Ascending aorta (tissue), 2 donors: ENCODE measurements around the gene COLGALT1. TPM values are rescaled to one million over a fixed set of nuclear protein-coding genes. Genes with fewer than 3 reads are reported as not detected.
A peak's percentile ranks its signal among the peaks of the same experiment; 100 is the strongest.

ENCODE experiments used
- DNase-seq, 2 donors: peaks; one replicate each; pipeline ENCODE4 v3.0.0-alpha.2; 2019; ENCODE audit warnings: low spot score in 2 of 2
- H3K27ac ChIP-seq, 2 donors: fragments of 200-600 bp; sonication (generic); one replicate each; pipeline ENCODE4 v1.5.1; 2016 to 2017; ENCODE audit warnings: mild to moderate bottlenecking in 1 of 2
- H3K27me3 ChIP-seq: fragments of 200-600 bp; sonication (generic); one replicate; pipeline ENCODE4 v1.5.1; 2017
- H3K36me3 ChIP-seq, 2 donors: fragments of 200-600 bp; sonication (generic); one replicate each; pipeline ENCODE4 v1.5.1; 2016
- H3K4me1 ChIP-seq, 2 donors: fragments of 200-600 bp; sonication (generic); one replicate each; pipeline ENCODE4 v1.5.1; 2016 to 2017; ENCODE audit warnings: mild to moderate bottlenecking in 1 of 2
- H3K4me3 ChIP-seq, 2 donors: fragments of 200-600 bp; sonication (generic); one replicate each; pipeline ENCODE4 v1.5.1; 2016 to 2017; ENCODE audit warnings: mild to moderate bottlenecking in 1 of 2
- H3K9me3 ChIP-seq, 2 donors: fragments of 200-600 bp; sonication (generic); one replicate each; pipeline ENCODE4 v1.5.1; 2016
- CTCF ChIP-seq, 3 experiments: fragments of 200-600 bp in 2 of 3; fragments of 450-650 bp in 1 of 3; sonication (generic) in 2 of 3; IDR thresholded peaks; one replicate each; pipeline ENCODE4 v1.5.1; 2016 to 2019; ENCODE audit warnings: antibody characterized with exemption in 3 of 3, mild to moderate bottlenecking in 1 of 3, moderate library complexity in 1 of 3
- intact Hi-C: fragments of 100-400 bp; cut with DNase I; formaldehyde crosslinking; loops from one replicate; pipeline ENCODE4 v1.15.1; 2023
- total RNA-seq: library from RNA; depleted of rRNA; stranded (reverse); fragments of >200 nt; gene quantifications from one replicate; pipeline ENCODE4 v1.1.0, GENCODE V29; 2016

The COLGALT1 gene
- total RNA-seq, 1 donor from 2014 or later = 95.4 TPM

DNA sequence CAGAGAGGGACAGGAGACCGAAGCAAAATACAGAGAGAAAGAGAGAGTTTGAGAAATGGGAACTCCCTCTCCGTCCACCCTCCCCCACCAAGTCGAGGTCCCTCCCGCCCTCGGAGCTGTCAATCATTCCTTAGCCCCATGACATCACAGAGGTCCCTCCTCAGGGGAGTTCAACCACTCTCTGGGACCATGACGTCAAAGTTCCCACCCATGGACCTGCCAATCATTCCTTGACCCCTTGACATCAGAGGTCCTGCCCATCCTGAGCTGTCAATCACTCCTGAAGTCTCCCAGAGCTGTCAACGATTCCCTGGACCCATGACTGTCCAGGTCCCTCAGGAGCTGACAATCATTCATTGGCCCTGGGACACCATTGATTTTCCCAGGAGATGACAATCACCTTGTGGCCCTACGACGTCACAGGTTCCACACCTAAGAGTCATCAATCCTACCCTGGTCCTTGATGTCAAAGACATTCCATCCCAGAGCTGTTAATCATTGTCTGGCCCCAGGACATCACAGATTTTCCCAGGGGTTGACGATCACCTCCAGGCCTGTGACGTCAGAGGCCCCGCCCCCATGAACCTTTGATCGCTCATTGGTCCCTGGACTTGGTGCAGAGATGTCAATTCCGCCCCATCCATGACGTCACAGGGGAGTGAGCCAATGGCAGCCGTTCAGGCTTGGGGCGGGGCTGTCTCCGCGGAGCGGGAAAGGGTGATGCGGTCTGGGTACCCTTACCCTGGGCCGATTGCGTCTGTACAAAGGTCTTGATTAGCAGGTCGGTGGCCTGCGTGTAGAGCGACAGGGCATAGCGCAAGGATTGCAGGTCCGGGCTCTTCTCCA is 61.7 kb downstream of the COLGALT1 start:
- Histone ChIP-seq H3K4me3 (peak overlapping the region in 1 of 2 donors; percentile 54), H3K9me3 (peaks cover 0 to 4% of the 10 kb centered on the region in 2 donors), H3K36me3 (no peaks in the 10 kb centered on the region), H3K27ac (no peak overlapping the region), H3K4me1 (peaks cover 0 to 3% of the 10 kb centered on the region in 2 donors), H3K27me3 (no peaks in the 10 kb centered on the region)
- DNase-seq = no peak
- no peak for TF ChIP-seq CTCF (IDR thresholded peaks at IDR 0.05)
- intact Hi-C loops = no loop called here

DNA sequence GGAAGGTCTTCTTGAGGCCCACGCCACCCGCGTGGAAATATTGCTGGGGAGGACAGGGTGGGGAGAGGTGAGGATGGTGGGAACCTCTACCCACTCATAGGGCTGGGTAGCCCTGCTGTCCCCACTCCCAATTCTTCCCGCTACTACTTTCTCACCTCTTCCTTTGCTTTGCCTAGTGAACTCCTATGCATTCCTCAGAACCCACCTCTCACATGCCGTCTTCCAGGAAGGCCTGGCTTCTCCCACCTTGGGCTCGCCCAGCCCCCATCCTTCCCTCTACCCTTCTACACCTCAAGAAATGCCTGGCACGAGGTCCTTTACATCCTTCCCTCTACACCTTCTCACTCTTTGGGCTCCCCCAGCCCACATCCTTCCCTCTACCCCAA is 62.4 kb downstream of the COLGALT1 start:
- Histone ChIP-seq H3K27ac (no peak overlapping the region), H3K4me3 (no peak overlapping the region), H3K27me3 (no peaks in the 10 kb centered on the region), H3K4me1 (peaks cover 0 to 3% of the 10 kb centered on the region in 2 donors), H3K36me3 (no peaks in the 10 kb centered on the region), H3K9me3 (peaks cover 0 to 5% of the 10 kb centered on the region in 2 donors)
- no peak for TF ChIP-seq CTCF (IDR thresholded peaks at IDR 0.05)
- no peak for DNase-seq
- intact Hi-C loops = no loop called here

DNA sequence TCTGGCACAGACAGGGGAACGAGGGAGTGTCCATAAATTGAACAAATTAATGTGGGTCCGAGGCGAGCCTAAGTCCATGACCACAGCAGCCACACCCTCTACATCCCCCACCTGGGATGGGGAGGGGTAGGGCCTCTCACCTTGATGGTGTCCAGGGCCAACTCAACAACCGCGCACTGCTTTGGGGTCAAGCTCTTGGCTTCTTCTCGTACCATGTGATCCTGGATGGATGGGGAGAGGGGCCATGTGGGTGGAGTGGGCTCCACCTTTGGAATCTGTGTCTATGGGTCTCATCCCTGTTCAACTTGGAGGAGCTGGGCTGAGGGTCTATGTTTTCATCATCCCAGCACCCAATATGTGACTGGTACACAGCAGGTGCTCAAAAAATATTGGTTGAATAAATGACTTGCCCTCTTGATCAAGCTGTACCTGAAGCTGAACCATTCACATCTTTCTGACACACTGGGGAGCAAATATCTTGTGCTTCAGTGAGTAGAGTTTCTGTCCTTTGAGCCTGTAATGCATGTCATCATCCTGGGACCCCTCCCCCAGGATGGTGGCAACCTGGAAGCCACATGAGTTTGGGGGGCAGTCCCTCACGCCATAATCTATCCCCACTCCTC is 62.9 kb downstream of the COLGALT1 start:
- no peaks in the 10 kb centered on the region for H3K36me3 ChIP-seq
- no peak for TF ChIP-seq CTCF (IDR thresholded peaks at IDR 0.05)
- no peak for DNase-seq
- H3K27me3 ChIP-seq = no peaks in the 10 kb centered on the region
- no peak overlapping the region for H3K4me3 ChIP-seq
- H3K27ac ChIP-seq = no peak overlapping the region
- intact Hi-C loops = no loop called here
- H3K9me3 ChIP-seq = peaks cover 0 to 5% of the 10 kb centered on the region in 2 donors
- H3K4me1 ChIP-seq = peaks cover 0 to 3% of the 10 kb centered on the region in 2 donors

- no peak overlapping the region for H3K27ac ChIP-seq
- peaks cover 0 to 3% of the 10 kb centered on the region in 2 donors for H3K4me1 ChIP-seq
- H3K27me3 ChIP-seq = no peaks in the 10 kb centered on the region
- no peak for DNase-seq
- no peak overlapping the region for H3K4me3 ChIP-seq
- intact Hi-C loops = no loop called here
- H3K9me3 ChIP-seq = peaks cover 0 to 5% of the 10 kb centered on the region in 2 donors
- H3K36me3 ChIP-seq = no peaks in the 10 kb centered on the region
- TF ChIP-seq CTCF (IDR thresholded peaks at IDR 0.05) = no peak
Observed at GRCh38 chr19:17618936-17619335, 63.5 kb downstream of the COLGALT1 start.

GRCh38 chr19:17620696-17621095 is 65.2 kb downstream of the COLGALT1 start:
- Histone ChIP-seq H3K9me3 (peaks cover 0 to 5% of the 10 kb centered on the region in 2 donors), H3K4me1 (peaks cover 0 to 3% of the 10 kb centered on the region in 2 donors), H3K4me3 (no peak overlapping the region), H3K36me3 (no peaks in the 10 kb centered on the region), H3K27ac (no peak overlapping the region), H3K27me3 (no peaks in the 10 kb centered on the region)
- no peak for DNase-seq
- TF ChIP-seq CTCF (IDR thresholded peaks at IDR 0.05) = no peak
- intact Hi-C loops = no loop called here
